ENCODE measurements around the gene ESRRA.
"Not testable (repeated sequence)": the region's sequence is repeated elsewhere in the genome, so short reads cannot be mapped to it uniquely, and the experiment has no call there.

Gene ESRRA

DNA sequence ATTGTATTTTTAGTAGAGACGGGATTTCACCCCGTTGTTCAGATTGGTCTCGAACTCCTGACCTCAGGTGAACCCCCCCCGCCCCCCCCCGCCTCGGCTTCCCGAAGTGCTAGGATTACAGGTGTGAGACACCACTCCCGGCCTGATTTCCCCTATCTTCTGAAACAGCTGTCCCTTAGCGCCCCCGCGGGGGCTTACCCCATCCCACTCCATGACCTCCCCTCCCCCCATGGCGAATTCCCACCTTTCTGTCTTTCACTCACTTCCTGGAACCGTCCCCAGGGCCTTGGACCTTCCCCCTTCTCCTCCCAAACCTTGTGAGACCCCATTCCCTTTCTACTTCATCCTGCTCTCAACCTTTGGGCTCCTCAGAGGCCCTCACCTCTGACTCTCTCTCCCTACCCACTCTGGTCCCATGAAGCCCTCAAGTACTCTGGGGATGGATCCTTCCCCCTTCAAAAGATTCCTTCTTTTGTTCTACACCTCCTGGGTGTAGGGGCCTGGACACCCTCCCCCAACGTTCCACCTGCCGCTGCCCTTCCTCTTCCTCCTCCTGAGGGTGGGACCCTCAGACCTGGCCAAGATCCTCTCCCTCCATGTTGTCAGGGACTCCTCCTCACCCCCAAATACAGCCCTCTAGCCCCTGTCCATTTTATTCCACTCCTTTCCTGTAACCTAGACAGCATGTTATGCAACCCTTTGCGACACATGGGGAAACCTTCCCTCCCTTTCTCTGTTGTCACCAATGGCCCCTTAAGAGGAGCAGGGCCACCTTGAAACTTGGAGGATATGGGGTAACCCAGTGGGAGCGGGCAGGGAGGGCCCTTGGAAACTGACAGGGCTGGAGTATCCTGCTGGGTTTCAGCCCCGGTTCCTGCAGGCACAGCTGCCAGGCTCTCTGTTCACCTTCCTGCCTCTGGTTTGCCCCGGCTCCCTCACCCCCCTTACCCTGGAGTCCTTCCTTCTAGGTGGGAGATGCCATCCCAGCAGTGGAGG, 13.7 kb downstream of the ESRRA start:
- no peak for TF ChIP-seq CTCF (conservative IDR thresholded peaks at IDR 0.05)
- H3K27ac ChIP-seq = peak overlapping the region; percentile 100

DNA sequence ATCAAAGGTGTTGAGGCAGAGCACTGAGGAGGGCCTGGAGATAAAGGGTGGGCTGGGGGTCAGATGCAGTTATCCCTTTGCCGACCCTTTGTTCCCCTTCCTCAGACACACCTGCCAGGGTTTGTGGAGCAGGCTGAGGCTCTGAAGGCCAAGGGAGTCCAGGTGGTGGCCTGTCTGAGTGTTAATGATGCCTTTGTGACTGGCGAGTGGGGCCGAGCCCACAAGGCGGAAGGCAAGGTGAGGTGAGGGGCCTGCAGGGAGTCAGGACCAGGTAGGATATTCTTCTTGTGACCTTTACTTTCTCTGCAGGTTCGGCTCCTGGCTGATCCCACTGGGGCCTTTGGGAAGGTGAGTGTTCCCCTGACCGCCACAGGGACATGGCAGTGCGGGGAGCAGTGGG, 15.2 kb downstream of the ESRRA start:
- H3K27ac ChIP-seq = peak overlapping the region; percentile 100
- no peak for TF ChIP-seq CTCF (conservative IDR thresholded peaks at IDR 0.05)

GRCh38 chr11:64321026-64321425, 15.7 kb downstream of the ESRRA start:
- H3K27ac ChIP-seq = peak overlapping the region; percentile 100
- no peak for TF ChIP-seq CTCF (conservative IDR thresholded peaks at IDR 0.05)

GRCh38 chr11:64321533-64321932, 16.2 kb downstream of the ESRRA start:
- peak overlapping the region; percentile 100 for H3K27ac ChIP-seq
- no peak for TF ChIP-seq CTCF (conservative IDR thresholded peaks at IDR 0.05)

DNA sequence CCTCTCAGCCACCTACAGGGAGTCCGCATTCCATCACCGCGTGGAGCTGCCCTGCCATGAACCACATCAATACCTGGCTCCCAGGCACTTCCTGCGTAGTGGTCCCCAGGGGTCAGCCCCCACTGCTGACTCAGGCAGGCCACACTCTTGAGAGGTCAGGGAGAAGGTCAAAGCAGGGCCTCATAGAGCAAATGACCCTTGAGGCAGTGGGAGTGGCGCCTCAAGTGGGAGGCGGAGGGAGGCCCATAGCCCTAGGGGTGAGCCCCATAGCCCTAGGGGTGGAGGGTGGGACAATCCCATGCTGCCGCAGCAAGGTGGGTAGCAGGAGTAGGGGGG, 17.6 kb downstream of the ESRRA start:
- TF ChIP-seq CTCF (conservative IDR thresholded peaks at IDR 0.05) = no peak
- H3K27ac ChIP-seq = no peak overlapping the region; the same call in 1 of the 2 replicates

DNA sequence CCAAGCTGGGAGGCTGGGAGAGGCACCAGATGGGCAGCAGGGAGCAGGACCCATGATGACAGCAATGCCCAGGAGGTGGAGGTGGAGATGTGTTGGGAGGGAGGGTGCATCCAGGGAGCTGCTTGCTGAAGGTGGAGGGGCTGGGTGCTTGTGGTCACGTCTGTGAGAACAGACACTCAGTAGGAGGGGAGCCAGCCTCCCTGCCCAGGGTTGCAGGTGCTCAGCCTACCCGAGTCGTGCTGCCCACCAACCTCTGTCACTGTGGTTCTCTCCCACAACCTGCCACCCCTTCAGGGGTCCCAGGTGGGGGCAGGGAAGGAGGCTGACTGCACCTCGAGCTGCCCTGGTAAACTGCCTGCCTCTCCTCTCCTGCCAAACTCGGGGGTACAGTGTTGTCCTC, 18.0 kb downstream of the ESRRA start:
- H3K27ac ChIP-seq = no peak overlapping the region; the same call in 1 of the 2 replicates
- no peak for TF ChIP-seq CTCF (conservative IDR thresholded peaks at IDR 0.05)

DNA sequence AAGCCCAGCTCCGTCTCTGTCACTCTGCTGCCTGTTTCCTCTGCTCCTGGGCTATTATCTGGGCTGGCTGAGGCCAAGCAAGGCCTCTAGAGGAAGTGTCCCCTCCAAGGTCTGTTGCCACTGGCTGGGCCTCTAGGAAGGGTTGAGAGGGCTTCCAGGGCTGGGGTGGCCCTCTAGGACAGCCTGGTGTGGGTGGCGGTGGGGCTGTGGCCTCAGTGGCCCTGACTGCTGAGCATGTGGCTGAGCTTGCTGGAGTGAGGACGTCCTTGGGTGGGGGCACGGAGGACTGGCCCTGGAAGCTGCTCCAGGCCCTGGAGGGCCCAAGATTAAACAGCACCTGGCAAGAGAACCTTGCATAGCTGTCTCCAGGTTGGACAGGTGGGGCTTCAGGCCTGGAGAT, 18.7 kb downstream of the ESRRA start:
- H3K27ac ChIP-seq = not testable (repeated sequence)

All from VCaP (cell line).